GM21717 (cell line): ENCODE measurements around the gene ROR1.

ENCODE experiments used
- ATAC-seq: cut with Tn5 transposase; IDR thresholded peaks from one replicate; pipeline ENCODE4 v1.9.1; 2021; ENCODE audit warnings: mild to moderate bottlenecking, moderate library complexity; ENCODE audit not compliant: unreplicated experiment

Gene ROR1

GRCh38 chr1:63903947-63904610, 130.3 kb downstream of the ROR1 start:
- ATAC-seq = no peak

GRCh38 chr1:63904826-63905225, 131.0 kb downstream of the ROR1 start:
- ATAC-seq = no peak

GRCh38 chr1:63906047-63906704, 132.4 kb downstream of the ROR1 start:
- no peak for ATAC-seq

- no peak for ATAC-seq
Observed at GRCh38 chr1:63907051-63907450, 133.2 kb downstream of the ROR1 start.

- ATAC-seq = no peak
Observed at GRCh38 chr1:63908016-63908415, 134.2 kb downstream of the ROR1 start.

- no peak for ATAC-seq
Observed at GRCh38 chr1:63909526-63909925, 135.7 kb downstream of the ROR1 start.

GRCh38 chr1:63911049-63911448, 137.2 kb downstream of the ROR1 start:
- no peak for ATAC-seq

GRCh38 chr1:63912643-63913042, 138.8 kb downstream of the ROR1 start:
- ATAC-seq = no peak

- ATAC-seq = no peak
Observed at GRCh38 chr1:63913533-63913932, 139.7 kb downstream of the ROR1 start.

- no peak for ATAC-seq
Observed at GRCh38 chr1:63914241-63914640, 140.4 kb downstream of the ROR1 start.

GRCh38 chr1:63914706-63915105, 140.9 kb downstream of the ROR1 start:
- ATAC-seq = no peak

- ATAC-seq = no peak
Observed at GRCh38 chr1:63915121-63915520, 141.3 kb downstream of the ROR1 start.

GRCh38 chr1:63916485-63917360, 142.9 kb downstream of the ROR1 start:
- no peak for ATAC-seq

- no peak for ATAC-seq
Observed at GRCh38 chr1:63917571-63918417, 144.0 kb downstream of the ROR1 start.

- no peak for ATAC-seq
Observed at GRCh38 chr1:63918418-63918945, 144.7 kb downstream of the ROR1 start.

- no peak for ATAC-seq
Observed at GRCh38 chr1:63920154-63921117, 146.6 kb downstream of the ROR1 start.

GRCh38 chr1:63921359-63921758, 147.5 kb downstream of the ROR1 start:
- no peak for ATAC-seq

GRCh38 chr1:63921802-63922201, 148.0 kb downstream of the ROR1 start:
- ATAC-seq = no peak

GRCh38 chr1:63922848-63923247, 149.0 kb downstream of the ROR1 start:
- no peak for ATAC-seq
